ENCODE data around the gene DLGAP1. TPM values are rescaled to one million over a fixed set of nuclear protein-coding genes. Genes with fewer than 3 reads are reported as not detected.
"Not testable (repeated sequence)": the region's sequence is repeated elsewhere in the genome, so short reads cannot be mapped to it uniquely, and the experiment has no call there.

Gene DLGAP1
- total and polyA plus RNA-seq, 3 donors from 2014 or later: 18.6 to 93.8 (median 69.1) TPM

DNA sequence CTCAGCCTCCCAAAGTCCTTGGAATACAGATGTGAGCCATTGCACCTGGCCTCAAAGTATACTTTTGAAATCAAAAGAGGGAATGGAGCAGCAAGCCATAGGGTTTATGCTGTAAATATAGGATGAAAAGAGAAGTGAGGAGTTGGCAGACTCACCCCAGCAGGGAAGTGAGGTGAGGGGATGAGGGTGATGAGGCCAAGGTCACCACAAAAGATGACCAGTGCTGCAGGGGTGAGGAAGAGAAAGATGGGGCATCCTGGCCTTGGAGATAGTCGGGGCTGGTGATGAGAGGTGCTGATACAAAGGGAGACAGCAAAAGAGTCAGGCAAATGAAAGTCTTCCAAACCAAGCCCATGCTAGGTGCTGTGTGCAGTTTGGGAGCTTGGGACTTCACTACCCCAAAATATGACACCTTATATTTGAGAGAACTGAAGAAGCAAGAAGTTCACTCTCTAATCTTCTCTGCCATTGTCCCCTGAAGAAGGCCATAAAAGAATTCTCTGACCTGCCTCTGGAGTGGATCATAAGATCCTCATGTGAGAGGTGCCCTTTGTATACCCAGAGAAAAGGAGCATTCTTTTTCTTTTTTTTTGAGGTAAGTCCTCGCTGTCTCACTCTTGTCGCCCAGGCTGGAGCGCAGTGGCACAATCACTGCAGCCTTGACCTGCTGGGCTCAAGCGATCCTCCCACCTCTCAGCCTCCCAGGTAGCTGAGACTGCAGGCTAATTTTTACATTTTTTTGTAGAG is 974.1 kb downstream of the DLGAP1 start:
- intact Hi-C loops (cut with DNase I; ENCODE audit: low total_unique reads): no loop called here
- 67 to 75% methylated on average over 5 of the region's 5 CpGs for WGBS, 2 donors

DNA sequence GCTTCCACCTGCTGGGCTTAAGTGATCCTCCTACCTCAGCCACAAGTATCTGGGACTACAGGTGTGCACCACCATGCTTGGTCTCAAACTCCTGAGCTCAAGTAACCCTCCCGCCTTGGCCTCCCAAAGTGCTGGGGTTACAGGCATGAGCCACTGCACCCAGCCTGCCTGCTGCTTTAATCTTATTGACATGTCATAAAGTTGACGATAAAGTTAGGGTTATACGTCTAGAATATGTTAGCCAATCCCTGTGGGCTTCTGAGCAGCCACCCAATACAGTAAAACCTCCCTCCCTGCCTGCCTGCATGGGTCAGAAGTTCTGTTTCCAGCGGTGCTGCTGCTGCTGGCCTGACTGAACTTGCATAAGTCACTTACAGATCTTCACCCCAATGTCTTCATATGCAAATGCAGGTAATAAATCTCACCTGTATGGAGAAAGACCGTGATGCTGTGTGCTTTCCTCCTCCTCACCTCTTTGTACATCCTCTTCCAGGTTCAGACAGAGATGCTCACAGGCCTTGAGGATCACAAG is 975.1 kb downstream of the DLGAP1 start:
- Histone ChIP-seq H3K27ac (no peak overlapping the region), H3K27me3 (no peaks in the 10 kb centered on the region), H3K4me3 (no peak overlapping the region), H3K36me3 (ENCODE audit: low read depth, missing control alignments) (no peaks in the 10 kb centered on the region), H3K9me3 (no peaks in the 10 kb centered on the region), H3K4me1 (no peaks in the 10 kb centered on the region)
- no peak for TF ChIP-seq POLR2A (IDR thresholded peaks at IDR 0.05)
- TF ChIP-seq, protein P1, sequence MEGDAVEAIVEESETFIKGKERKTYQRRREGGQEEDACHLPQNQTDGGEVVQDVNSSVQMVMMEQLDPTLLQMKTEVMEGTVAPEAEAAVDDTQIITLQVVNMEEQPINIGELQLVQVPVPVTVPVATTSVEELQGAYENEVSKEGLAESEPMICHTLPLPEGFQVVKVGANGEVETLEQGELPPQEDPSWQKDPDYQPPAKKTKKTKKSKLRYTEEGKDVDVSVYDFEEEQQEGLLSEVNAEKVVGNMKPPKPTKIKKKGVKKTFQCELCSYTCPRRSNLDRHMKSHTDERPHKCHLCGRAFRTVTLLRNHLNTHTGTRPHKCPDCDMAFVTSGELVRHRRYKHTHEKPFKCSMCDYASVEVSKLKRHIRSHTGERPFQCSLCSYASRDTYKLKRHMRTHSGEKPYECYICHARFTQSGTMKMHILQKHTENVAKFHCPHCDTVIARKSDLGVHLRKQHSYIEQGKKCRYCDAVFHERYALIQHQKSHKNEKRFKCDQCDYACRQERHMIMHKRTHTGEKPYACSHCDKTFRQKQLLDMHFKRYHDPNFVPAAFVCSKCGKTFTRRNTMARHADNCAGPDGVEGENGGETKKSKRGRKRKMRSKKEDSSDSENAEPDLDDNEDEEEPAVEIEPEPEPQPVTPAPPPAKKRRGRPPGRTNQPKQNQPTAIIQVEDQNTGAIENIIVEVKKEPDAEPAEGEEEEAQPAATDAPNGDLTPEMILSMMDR (IDR thresholded peaks at IDR 0.05): no peak
- intact Hi-C loops (cut with DNase I; ENCODE audit: low total_unique reads): no loop called here
- WGBS, 2 donors: 78 to 80% methylated on average over 5 of the region's 5 CpGs
- DNase-seq: no peak

More for the DNA sequence above, 974.1 kb downstream of the DLGAP1 start:
- H3K27ac ChIP-seq: no peak overlapping the region
- no peaks in the 10 kb centered on the region for H3K27me3 ChIP-seq
- no peak overlapping the region for H3K4me3 ChIP-seq
- DNase-seq: no peak
- H3K9me3 ChIP-seq: no peaks in the 10 kb centered on the region
- H3K4me1 ChIP-seq: no peaks in the 10 kb centered on the region
- H3K36me3 ChIP-seq (ENCODE audit: low read depth, missing control alignments): no peaks in the 10 kb centered on the region
- no peak for TF ChIP-seq POLR2A (IDR thresholded peaks at IDR 0.05)
- TF ChIP-seq, protein P1 (IDR thresholded peaks at IDR 0.05): no peak

DNA sequence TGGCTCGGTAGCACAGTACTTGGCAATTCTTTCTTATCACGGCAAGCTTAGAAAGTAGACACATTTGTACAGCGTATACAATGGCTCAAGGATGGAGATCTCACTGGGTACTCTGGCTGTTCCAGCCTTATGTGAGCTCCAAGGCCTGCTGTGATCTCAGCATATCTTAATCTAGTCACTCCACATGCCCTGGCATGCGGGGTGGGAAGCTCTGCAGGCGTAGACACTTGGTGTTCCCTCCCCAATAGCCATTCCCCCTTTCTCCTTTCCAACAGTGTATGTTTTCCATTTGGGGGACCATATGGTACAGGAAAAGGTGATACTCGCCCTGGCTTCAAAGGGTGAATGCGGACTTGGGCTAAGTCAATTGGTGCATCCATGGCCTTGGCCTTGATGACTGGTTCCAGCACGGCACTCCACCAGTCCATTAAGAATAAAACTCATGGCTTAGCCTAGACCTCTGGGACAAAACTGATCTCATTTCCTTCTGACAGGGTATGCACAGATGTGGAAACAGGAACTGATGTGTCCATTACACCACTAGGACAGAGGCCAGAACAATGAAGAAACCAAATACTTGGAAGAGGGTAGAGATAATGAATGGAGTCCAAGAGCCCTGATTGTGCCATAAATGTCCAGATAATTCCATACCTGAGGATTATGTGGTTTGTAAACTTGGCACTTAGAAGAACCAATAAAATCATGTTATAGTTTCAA is 976.7 kb downstream of the DLGAP1 start:
- H3K36me3 ChIP-seq (ENCODE audit: low read depth, missing control alignments): no peaks in the 10 kb centered on the region
- TF ChIP-seq, protein P1 (IDR thresholded peaks at IDR 0.05): no peak
- TF ChIP-seq POLR2A (IDR thresholded peaks at IDR 0.05): no peak
- WGBS, 2 donors: 77 to 90% methylated on average over 8 of the region's 8 CpGs
- no peak overlapping the region for H3K27ac ChIP-seq
- H3K9me3 ChIP-seq: no peaks in the 10 kb centered on the region
- H3K4me1 ChIP-seq: no peaks in the 10 kb centered on the region
- no peaks in the 10 kb centered on the region for H3K27me3 ChIP-seq
- no peak for DNase-seq
- H3K4me3 ChIP-seq: no peak overlapping the region
- intact Hi-C loops (cut with DNase I; ENCODE audit: low total_unique reads): no loop called here

DNA sequence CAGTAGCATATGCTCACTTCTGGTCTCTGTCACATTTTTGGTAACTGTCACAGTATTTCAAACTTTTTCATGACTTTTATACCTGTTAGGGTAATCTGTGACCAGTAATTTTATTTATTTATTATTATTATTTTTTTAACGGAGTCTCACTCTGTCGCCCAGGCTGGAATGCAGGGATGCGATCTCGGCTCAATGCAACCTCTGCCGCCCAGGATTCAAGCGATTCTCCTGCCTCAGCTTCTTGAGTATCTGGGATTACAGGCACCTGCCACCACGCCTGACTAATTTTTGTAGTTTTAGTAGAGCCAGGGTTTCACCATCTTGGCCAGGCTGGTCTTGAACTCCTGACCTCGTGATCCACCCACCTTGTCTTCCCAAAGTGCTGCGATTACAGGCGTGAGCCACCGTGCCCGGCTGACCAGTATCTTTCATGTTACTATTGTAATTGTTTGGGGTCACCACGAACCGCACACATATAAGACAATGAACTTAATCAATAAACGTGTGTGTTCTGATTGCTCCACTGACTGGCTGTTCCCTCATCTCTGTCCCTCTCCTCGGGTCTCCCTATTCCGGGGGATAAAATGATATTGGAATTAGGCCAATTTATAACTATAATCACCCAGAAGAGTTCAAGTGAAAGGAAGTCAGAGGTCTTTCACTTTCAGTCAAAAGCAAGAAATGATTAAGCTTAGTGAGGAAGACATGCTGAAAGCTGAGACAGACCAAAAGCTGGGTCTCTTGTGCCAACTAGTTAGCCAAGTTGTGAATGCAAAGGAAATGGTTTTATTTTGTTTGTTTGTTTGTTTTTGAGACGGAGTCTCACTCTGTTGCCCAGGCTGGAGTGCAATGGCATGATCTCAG is 982.2 kb downstream of the DLGAP1 start:
- TF ChIP-seq POLR2A (IDR thresholded peaks at IDR 0.05): no peak
- TF ChIP-seq, protein P1 (IDR thresholded peaks at IDR 0.05): no peak
- no peak for DNase-seq
- Histone ChIP-seq H3K27me3 (no peaks in the 10 kb centered on the region), H3K36me3 (ENCODE audit: low read depth, missing control alignments) (no peaks in the 10 kb centered on the region), H3K27ac (no peak overlapping the region), H3K9me3 (no peaks in the 10 kb centered on the region), H3K4me1 (no peaks in the 10 kb centered on the region), H3K4me3 (no peak overlapping the region)
- intact Hi-C loops (cut with DNase I; ENCODE audit: low total_unique reads): no loop called here
- 79 to 86% methylated on average over 18 of the region's 18 CpGs for WGBS, 2 donors

DNA sequence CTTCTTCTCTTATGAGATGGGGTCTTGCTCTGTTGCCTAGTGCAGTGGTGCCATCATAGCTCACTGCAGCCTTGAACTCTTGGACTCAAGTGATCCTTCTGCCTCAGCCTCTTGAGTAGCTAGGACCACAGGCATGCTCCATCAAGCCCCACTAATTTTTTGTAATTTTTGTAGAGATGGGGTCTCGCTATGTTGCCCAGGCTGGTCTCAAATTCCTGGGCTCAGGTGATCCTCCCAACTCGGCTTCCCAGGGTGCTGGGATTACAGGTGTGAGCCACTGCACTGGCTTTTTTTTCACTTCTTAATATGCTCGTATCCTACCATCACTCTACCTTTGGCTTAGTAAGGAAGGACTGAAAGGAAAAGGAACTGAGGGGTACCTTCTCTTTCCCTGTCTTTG is 983.0 kb downstream of the DLGAP1 start:
- WGBS, 2 donors: 83 to 97% methylated on average over 3 of the region's 3 CpGs
- intact Hi-C loops (cut with DNase I; ENCODE audit: low total_unique reads): not testable (repeated sequence)

More for the DNA sequence above, 983.0 kb downstream of the DLGAP1 start:
- not testable (repeated sequence) for H3K9me3 ChIP-seq; H3K4me1 ChIP-seq; H3K4me3 ChIP-seq; H3K27ac ChIP-seq; H3K36me3 ChIP-seq (ENCODE audit: low read depth, missing control alignments); H3K27me3 ChIP-seq; DNase-seq

All from testis (tissue), 3 donors.